Thoracic aorta (tissue), 2 donors: ENCODE measurements around the gene GPX4. TPM values are rescaled to one million over a fixed set of nuclear protein-coding genes. Genes with fewer than 3 reads are reported as not detected.

ENCODE experiments used
- ATAC-seq: fragments of 150-250 bp; one replicate; pipeline ENCODE4 v1.8.0; 2017; ENCODE audit warnings: low read depth; ENCODE audit not compliant: insufficient number of reproducible peaks, low FRiP score
- DNase-seq: peaks from one replicate; pipeline ENCODE4 v3.0.0-alpha.2; 2020; ENCODE audit warnings: low spot score
- H3K27ac ChIP-seq, 2 donors: fragments of 200-600 bp; sonication (generic); 1 replicate in 1 of 2; 2 replicates in 1 of 2; pipeline ENCODE4 v1.5.1; 2016; ENCODE audit warnings: mild to moderate bottlenecking in 2 of 2, moderate library complexity in 2 of 2
- H3K27me3 ChIP-seq: fragments of 200-600 bp; sonication (generic); replicated peaks from 2 replicates; pipeline ENCODE4 v1.6.0; 2016; ENCODE audit warnings: mild to moderate bottlenecking; ENCODE audit not compliant: insufficient read depth
- H3K36me3 ChIP-seq: fragments of 200-600 bp; sonication (generic); one replicate; pipeline ENCODE4 v1.5.1; 2016
- H3K4me1 ChIP-seq, 2 donors: fragments of 200-600 bp; sonication (generic); 1 replicate in 1 of 2; 2 replicates in 1 of 2; pipeline versions ENCODE4 v1.5.1 to v1.6.0; 2016; ENCODE audit warnings: low read depth in 2 of 2, mild to moderate bottlenecking in 1 of 2; ENCODE audit not compliant: control insufficient read depth in 1 of 2
- H3K4me3 ChIP-seq: fragments of 200-600 bp; sonication (generic); 2 replicates; pipeline ENCODE4 v1.5.1; 2016; ENCODE audit warnings: mild to moderate bottlenecking
- H3K9me3 ChIP-seq: fragments of 200-600 bp; sonication (generic); 2 replicates; pipeline ENCODE4 v1.5.1; 2016
- total RNA-seq, 2 donors: library from RNA; depleted of rRNA; stranded (reverse); fragments of >200 nt; gene quantifications; one replicate each; pipeline versions ENCODE4 v1.1.0 to v1.2.3, GENCODE V29; 2016
- TF ChIP-seq, protein P1 (sequence below): fragments of 200-600 bp; sonication (generic); IDR thresholded peaks from one replicate; pipeline ENCODE4 v1.5.1; 2019; ENCODE audit warnings: antibody characterized with exemption

Gene GPX4
- total RNA-seq, 2 donors from 2014 or later, result 259 to 441 TPM

DNA sequence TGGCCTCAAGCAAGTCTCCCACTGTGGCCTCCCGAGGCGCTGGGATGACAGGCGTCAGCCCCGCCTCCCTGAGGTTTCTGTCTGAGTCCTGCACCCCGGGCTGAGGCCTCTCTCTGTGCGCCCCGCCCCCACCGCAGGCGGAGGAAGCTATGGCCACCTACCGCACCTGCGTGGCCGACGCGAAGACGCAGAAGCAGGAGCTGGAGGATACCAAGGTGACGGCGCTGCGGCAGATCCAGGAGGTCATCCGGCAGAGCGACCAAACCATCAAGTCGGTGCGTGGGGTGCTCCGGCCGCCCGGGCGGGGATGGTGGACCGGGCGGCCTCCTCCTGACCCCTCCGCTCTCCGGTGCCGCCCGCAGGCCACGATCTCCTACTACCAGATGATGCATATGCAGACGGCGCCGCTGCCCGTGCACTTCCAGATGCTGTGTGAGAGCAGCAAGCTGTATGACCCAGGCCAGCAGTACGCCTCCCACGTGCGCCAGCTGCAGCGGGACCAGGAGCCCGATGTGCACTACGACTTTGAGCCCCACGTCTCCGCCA, 24.2 kb upstream of the GPX4 start:
- ATAC-seq, result no peak
- TF ChIP-seq, protein P1, sequence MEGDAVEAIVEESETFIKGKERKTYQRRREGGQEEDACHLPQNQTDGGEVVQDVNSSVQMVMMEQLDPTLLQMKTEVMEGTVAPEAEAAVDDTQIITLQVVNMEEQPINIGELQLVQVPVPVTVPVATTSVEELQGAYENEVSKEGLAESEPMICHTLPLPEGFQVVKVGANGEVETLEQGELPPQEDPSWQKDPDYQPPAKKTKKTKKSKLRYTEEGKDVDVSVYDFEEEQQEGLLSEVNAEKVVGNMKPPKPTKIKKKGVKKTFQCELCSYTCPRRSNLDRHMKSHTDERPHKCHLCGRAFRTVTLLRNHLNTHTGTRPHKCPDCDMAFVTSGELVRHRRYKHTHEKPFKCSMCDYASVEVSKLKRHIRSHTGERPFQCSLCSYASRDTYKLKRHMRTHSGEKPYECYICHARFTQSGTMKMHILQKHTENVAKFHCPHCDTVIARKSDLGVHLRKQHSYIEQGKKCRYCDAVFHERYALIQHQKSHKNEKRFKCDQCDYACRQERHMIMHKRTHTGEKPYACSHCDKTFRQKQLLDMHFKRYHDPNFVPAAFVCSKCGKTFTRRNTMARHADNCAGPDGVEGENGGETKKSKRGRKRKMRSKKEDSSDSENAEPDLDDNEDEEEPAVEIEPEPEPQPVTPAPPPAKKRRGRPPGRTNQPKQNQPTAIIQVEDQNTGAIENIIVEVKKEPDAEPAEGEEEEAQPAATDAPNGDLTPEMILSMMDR, result no peak
- peaks cover 0 to 6% of the 10 kb centered on the region in 2 donors for H3K4me1 ChIP-seq
- H3K36me3 ChIP-seq, result no peaks in the 10 kb centered on the region
- H3K27ac ChIP-seq, result no peak overlapping the region
- H3K4me3 ChIP-seq, result no peak overlapping the region
- no peaks in the 10 kb centered on the region for H3K9me3 ChIP-seq
- H3K27me3 ChIP-seq, result no peaks in the 10 kb centered on the region
- no peak for DNase-seq

DNA sequence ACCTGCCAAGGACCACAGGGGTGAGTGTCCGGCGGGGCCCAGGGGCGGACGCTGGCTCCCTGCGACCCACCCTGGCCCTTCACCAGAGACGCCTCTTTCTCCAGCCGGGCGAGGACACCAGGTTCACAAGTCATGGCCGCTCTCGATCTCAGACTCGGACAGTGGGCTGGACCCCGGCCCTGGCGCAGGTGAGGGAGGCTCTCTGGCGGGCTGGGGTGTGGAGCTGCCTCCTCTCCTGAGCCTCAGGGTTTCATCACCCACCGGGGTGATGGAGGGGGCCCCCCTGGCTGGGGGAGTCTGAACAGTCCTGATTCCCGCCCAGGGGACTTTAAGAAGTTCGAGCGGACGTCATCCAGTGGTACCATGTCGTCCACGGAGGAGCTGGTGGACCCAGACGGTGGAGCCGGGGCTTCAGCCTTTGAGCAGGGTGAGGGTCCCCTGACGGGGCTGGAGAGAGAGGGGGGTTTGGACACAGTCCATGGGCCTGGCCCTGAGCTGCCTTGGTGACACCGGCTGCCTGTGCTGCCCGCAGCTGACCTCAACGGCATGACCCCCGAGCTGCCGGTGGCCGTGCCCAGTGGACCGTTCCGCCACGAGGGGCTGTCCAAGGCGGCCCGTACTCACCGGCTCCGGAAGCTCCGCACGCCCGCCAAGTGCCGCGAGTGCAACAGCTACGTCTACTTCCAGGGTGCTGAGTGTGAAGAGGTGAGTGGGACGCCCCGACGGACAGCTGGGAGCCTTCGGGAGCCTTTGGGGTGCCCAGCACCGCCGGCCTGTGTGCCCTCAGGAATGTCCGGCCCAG, 23.2 kb upstream of the GPX4 start:
- H3K4me1 ChIP-seq, result peaks cover 0 to 6% of the 10 kb centered on the region in 2 donors
- TF ChIP-seq, protein P1, result no peak
- DNase-seq (no peak), ATAC-seq (no peak)
- H3K27ac ChIP-seq, result no peak overlapping the region
- H3K4me3 ChIP-seq, result no peak overlapping the region
- H3K27me3 ChIP-seq, result no peaks in the 10 kb centered on the region
- H3K9me3 ChIP-seq, result no peaks in the 10 kb centered on the region
- H3K36me3 ChIP-seq, result no peaks in the 10 kb centered on the region

DNA sequence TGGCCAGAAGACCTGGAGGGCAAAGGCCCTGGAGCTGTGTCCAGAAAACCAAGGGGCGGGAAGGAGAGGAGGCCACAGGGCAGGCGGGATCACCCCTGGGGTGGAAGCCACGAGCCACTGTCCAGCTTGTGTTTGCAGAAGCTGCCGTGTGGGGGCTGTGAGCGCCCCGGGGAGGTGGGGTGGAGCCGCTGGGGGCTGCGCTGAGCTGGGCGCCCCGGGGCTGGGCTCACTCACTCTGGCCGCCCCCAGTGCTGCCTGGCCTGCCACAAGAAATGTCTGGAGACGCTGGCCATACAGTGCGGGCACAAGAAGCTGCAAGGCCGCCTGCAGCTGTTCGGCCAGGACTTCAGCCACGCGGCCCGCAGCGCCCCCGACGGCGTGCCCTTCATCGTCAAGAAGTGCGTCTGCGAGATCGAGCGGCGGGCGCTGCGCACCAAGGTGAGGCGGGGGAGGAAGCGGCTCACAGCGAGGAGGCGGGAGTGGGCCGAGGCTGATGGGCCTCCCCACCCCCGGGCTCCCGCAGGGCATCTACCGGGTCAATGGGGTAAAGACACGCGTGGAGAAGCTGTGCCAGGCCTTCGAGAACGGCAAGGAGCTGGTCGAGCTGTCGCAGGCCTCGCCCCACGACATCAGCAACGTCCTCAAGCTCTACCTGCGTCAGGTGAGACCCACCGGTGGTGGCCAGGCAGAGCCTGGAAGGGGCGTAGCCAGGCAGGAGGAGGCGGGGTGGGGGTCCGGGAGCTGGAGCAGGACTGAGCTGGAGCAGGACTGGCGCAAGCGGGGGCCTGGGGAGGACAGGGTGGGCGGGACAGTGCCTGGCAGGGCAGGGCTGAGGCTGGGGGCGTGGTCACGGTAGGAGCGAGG, 22.3 kb upstream of the GPX4 start:
- Histone ChIP-seq H3K27me3 (no peaks in the 10 kb centered on the region), H3K4me3 (no peak overlapping the region), H3K9me3 (no peaks in the 10 kb centered on the region), H3K4me1 (peaks cover 0 to 6% of the 10 kb centered on the region in 2 donors), H3K36me3 (no peaks in the 10 kb centered on the region), H3K27ac (no peak overlapping the region)
- DNase-seq (no peak), ATAC-seq (no peak)
- TF ChIP-seq, protein P1, result no peak

DNA sequence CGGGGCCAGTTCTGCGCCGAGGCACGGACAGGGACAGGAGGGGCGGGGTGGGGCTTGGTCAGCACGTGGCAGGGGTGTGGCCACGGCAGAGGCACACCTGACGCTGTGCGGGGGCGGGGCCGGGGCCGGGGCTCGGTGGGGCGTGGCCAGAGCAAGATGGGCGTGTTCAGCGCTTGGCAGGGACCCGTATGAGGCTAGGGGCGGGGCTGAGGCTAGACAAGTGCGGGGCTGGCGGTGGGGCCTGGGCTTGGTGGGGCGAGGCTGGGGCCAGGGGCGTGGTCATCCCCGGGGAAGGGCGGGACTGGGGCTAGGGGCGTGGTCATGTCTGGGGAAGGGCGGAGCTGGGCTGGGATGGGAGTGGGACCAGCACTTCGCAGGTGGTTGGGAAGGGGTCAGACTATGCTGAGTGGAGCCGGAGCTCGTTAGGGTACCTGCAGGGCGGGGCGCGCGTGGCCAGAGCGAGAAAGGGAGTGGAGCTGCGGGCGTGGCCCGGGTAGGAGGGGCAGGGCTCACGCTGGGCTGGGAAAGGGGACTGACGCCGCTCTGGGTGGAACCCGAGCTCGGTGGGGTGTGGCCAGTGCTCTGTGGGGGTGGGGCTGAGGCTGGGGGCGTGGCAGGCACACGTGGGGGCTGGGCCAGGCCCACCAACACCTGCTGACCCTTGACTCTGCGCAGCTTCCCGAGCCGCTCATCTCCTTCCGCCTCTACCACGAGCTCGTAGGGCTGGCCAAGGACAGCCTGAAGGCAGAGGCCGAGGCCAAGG, 21.4 kb upstream of the GPX4 start:
- no peaks in the 10 kb centered on the region for H3K36me3 ChIP-seq
- ATAC-seq (no peak), DNase-seq (no peak)
- H3K4me3 ChIP-seq, result no peak overlapping the region
- H3K4me1 ChIP-seq, result peaks cover 0 to 6% of the 10 kb centered on the region in 2 donors
- H3K27me3 ChIP-seq, result no peaks in the 10 kb centered on the region
- TF ChIP-seq, protein P1, result no peak
- H3K9me3 ChIP-seq, result no peaks in the 10 kb centered on the region
- no peak overlapping the region for H3K27ac ChIP-seq
